ENCODE data around the gene OR5T1. TPM values are rescaled to one million over a fixed set of nuclear protein-coding genes. Genes with fewer than 3 reads are reported as not detected.

OR5T1 gene
- not detected for total RNA-seq (2021; ENCODE audit: unreplicated experiment)
- not detected for polyA plus RNA-seq (2012; ENCODE audit: insufficient read length)
- not detected for Bru-seq, nascent RNA
- not detected for BruChase-seq, experiment 1, labeled RNA remaining after a 2-hour chase
- BruChase-seq, experiment 2, labeled RNA remaining after a 6-hour chase = not detected
- long read RNA-seq = 0 reads

DNA sequence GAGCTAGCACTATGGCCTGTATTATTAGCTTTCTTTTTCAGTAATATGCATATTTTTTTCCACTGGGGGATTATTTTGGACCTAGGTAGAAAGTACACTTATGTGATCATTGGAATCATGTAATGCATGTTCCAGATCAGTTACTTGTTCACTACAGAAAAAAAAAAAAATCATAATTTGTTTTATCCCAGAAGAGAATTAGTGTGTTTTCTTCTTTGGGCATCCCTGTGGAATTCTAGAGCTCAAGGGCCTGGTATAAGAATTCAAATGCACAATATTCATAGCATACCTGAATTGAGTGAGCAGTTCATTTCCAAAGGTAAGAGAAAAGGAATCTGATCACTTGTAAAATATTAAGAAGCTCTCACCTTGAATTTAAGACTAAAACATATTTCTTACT is at the start of gene OR5T1:
TSS of gene OR5T1 (plus strand) at position 301 of the 400 bp plus-strand sequence. CDS start 1,485 bp downstream, outside the sequence.
- no peaks in the 10 kb centered on the region for H3K9me3 ChIP-seq (ENCODE audit: control insufficient read depth, insufficient read depth, low read depth, low read length)
- in situ Hi-C loops (cut with HindIII; ENCODE audit: low pct_unique_long_range_greater_than_20kb, low sequenced_read_pairs) = no loop called here
- TF ChIP-seq, protein P1, sequence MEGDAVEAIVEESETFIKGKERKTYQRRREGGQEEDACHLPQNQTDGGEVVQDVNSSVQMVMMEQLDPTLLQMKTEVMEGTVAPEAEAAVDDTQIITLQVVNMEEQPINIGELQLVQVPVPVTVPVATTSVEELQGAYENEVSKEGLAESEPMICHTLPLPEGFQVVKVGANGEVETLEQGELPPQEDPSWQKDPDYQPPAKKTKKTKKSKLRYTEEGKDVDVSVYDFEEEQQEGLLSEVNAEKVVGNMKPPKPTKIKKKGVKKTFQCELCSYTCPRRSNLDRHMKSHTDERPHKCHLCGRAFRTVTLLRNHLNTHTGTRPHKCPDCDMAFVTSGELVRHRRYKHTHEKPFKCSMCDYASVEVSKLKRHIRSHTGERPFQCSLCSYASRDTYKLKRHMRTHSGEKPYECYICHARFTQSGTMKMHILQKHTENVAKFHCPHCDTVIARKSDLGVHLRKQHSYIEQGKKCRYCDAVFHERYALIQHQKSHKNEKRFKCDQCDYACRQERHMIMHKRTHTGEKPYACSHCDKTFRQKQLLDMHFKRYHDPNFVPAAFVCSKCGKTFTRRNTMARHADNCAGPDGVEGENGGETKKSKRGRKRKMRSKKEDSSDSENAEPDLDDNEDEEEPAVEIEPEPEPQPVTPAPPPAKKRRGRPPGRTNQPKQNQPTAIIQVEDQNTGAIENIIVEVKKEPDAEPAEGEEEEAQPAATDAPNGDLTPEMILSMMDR (IDR thresholded peaks at IDR 0.05) = no peak
- TF ChIP-seq TCF7L2 (IDR thresholded peaks at IDR 0.05; ENCODE audit: low read depth, low read length) = no peak
- TF ChIP-seq, protein P2, sequence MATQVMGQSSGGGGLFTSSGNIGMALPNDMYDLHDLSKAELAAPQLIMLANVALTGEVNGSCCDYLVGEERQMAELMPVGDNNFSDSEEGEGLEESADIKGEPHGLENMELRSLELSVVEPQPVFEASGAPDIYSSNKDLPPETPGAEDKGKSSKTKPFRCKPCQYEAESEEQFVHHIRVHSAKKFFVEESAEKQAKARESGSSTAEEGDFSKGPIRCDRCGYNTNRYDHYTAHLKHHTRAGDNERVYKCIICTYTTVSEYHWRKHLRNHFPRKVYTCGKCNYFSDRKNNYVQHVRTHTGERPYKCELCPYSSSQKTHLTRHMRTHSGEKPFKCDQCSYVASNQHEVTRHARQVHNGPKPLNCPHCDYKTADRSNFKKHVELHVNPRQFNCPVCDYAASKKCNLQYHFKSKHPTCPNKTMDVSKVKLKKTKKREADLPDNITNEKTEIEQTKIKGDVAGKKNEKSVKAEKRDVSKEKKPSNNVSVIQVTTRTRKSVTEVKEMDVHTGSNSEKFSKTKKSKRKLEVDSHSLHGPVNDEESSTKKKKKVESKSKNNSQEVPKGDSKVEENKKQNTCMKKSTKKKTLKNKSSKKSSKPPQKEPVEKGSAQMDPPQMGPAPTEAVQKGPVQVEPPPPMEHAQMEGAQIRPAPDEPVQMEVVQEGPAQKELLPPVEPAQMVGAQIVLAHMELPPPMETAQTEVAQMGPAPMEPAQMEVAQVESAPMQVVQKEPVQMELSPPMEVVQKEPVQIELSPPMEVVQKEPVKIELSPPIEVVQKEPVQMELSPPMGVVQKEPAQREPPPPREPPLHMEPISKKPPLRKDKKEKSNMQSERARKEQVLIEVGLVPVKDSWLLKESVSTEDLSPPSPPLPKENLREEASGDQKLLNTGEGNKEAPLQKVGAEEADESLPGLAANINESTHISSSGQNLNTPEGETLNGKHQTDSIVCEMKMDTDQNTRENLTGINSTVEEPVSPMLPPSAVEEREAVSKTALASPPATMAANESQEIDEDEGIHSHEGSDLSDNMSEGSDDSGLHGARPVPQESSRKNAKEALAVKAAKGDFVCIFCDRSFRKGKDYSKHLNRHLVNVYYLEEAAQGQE (IDR thresholded peaks at IDR 0.05; ENCODE audit: insufficient read depth in 1 of 2, low read depth in 2 of 2, low read length in 1 of 2) = no peak
- TF ChIP-seq SIN3A (IDR thresholded peaks at IDR 0.05; ENCODE audit: borderline replicate concordance, insufficient read depth, low read depth, low read length) = no peak
- no peak for TF ChIP-seq POLR2AphosphoS5 (IDR thresholded peaks at IDR 0.05; ENCODE audit: low read depth, low read length)
- intact Hi-C loops (cut with micrococcal nuclease; ENCODE audit: unreplicated experiment) = no loop called here
- H3K4me1 ChIP-seq (ENCODE audit: control insufficient read depth, insufficient read depth, low read length) = no peaks in the 10 kb centered on the region
- H3K27me3 ChIP-seq (ENCODE audit: control insufficient read depth, insufficient read depth, low read length) = no peaks in the 10 kb centered on the region
- ChIA-PET CTCF (no interaction called here), POLR2A (no interaction called here)
- BruUV-seq (replicated peaks) = no TSS peak
- no peak within 1 kb of the TSS for H3K27ac ChIP-seq (ENCODE audit: low read length)
- ATAC-seq (no peak), DNase-seq (ENCODE audit: low read depth, low spot score) (no peak)
- H3K36me3 ChIP-seq (ENCODE audit: control insufficient read depth, insufficient read depth, low read length) = no peaks in the 10 kb centered on the region
- no peak within 1 kb of the TSS for H3K4me3 ChIP-seq (ENCODE audit: low read depth in 2 of 2, low read length in 2 of 2)

DNA sequence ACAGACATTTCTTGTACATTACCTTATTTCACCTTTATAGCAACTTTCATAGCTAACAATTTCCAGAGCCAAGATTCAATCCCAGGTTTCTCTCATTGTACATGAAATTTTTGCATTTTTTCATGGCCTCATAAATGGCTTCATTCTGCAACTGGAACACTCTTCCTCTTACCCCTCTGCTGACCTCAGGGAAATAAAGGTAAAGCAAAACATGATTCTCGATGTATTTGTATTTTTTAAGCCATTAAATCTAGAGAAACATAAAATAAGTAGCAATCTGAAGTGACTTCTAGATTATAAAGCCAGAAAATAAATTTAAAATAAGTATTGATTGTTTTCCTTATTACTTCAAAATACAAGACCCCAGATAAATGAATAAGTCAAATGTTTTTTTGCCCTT is 39.8 kb upstream of the OR5T1 start, which contains the start of gene OR5T2:
TSS of gene OR5T2 (minus strand) at position 101 of the 400 bp plus-strand sequence. CDS start 1,193 bp downstream, outside the sequence.
- ChIA-PET CTCF (no interaction called here), POLR2A (no interaction called here)
- ATAC-seq = no peak
- Histone ChIP-seq H3K9me3 (ENCODE audit: control insufficient read depth, insufficient read depth, low read depth, low read length) (no peaks in the 10 kb centered on the region), H3K27me3 (ENCODE audit: control insufficient read depth, insufficient read depth, low read length) (no peaks in the 10 kb centered on the region), H3K27ac (ENCODE audit: low read length) (no peak within 1 kb of the TSS), H3K36me3 (ENCODE audit: control insufficient read depth, insufficient read depth, low read length) (no peaks in the 10 kb centered on the region), H3K4me3 (ENCODE audit: low read depth in 2 of 2, low read length in 2 of 2) (no peak within 1 kb of the TSS), H3K4me1 (ENCODE audit: control insufficient read depth, insufficient read depth, low read length) (no peaks in the 10 kb centered on the region)
- intact Hi-C loops (cut with micrococcal nuclease; ENCODE audit: unreplicated experiment) = no loop called here
- TF ChIP-seq, protein P2 (IDR thresholded peaks at IDR 0.05; ENCODE audit: insufficient read depth in 1 of 2, low read depth in 2 of 2, low read length in 1 of 2) = no peak
- TF ChIP-seq SIN3A (IDR thresholded peaks at IDR 0.05; ENCODE audit: borderline replicate concordance, insufficient read depth, low read depth, low read length) = no peak
- no peak for TF ChIP-seq POLR2AphosphoS5 (IDR thresholded peaks at IDR 0.05; ENCODE audit: low read depth, low read length)
- no peak for TF ChIP-seq TCF7L2 (IDR thresholded peaks at IDR 0.05; ENCODE audit: low read depth, low read length)
- TF ChIP-seq, protein P1 (IDR thresholded peaks at IDR 0.05) = no peak
- in situ Hi-C loops (cut with HindIII; ENCODE audit: low pct_unique_long_range_greater_than_20kb, low sequenced_read_pairs) = no loop called here
- no TSS peak for BruUV-seq (replicated peaks)
- DNase-seq (ENCODE audit: low read depth, low spot score) = no peak

Measured in Panc1 (cell line).